HG02571 (cell line): ENCODE data around the gene LBH.

ENCODE experiments used
- ATAC-seq: cut with Tn5 transposase; IDR thresholded peaks from one replicate; pipeline ENCODE4 v1.9.1; 2021; ENCODE audit warnings: mild to moderate bottlenecking, moderate library complexity; ENCODE audit not compliant: unreplicated experiment

The LBH gene

GRCh38 chr2:30272286-30272685 lies 41.0 kb downstream of the LBH start:
- ATAC-seq: no peak

- no peak for ATAC-seq
Observed at GRCh38 chr2:30272761-30273573, 41.6 kb downstream of the LBH start.

GRCh38 chr2:30273574-30273929 lies 42.2 kb downstream of the LBH start:
- no peak for ATAC-seq

GRCh38 chr2:30275256-30275655 lies 43.9 kb downstream of the LBH start:
- ATAC-seq: no peak

GRCh38 chr2:30276455-30276911 lies 45.1 kb downstream of the LBH start:
- ATAC-seq: no peak

GRCh38 chr2:30277582-30277981 lies 46.2 kb downstream of the LBH start:
- no peak for ATAC-seq

- ATAC-seq: no peak
Observed at GRCh38 chr2:30278419-30278818, 47.1 kb downstream of the LBH start.

GRCh38 chr2:30280596-30281434 lies 49.5 kb downstream of the LBH start:
- ATAC-seq: no peak

- no peak for ATAC-seq
Observed at GRCh38 chr2:30282081-30282480, 50.7 kb downstream of the LBH start.

GRCh38 chr2:30282721-30283120 lies 51.4 kb downstream of the LBH start:
- ATAC-seq: no peak

GRCh38 chr2:30283931-30284565 lies 52.7 kb downstream of the LBH start:
- no peak for ATAC-seq

GRCh38 chr2:30285758-30286157 lies 54.4 kb downstream of the LBH start:
- no peak for ATAC-seq

GRCh38 chr2:30287190-30287840 lies 56.0 kb downstream of the LBH start:
- no peak for ATAC-seq

GRCh38 chr2:30287857-30288513 lies 56.7 kb downstream of the LBH start:
- ATAC-seq: no peak

GRCh38 chr2:30288561-30288960 lies 57.2 kb downstream of the LBH start:
- ATAC-seq: no peak

GRCh38 chr2:30293303-30293921 lies 62.1 kb downstream of the LBH start:
- no peak for ATAC-seq

- no peak for ATAC-seq
Observed at GRCh38 chr2:30294133-30294532, 62.8 kb downstream of the LBH start.

GRCh38 chr2:30296496-30296895 lies 65.2 kb downstream of the LBH start:
- no peak for ATAC-seq

GRCh38 chr2:30298302-30298701 lies 67.0 kb downstream of the LBH start:
- ATAC-seq: no peak

GRCh38 chr2:30300122-30300455 lies 68.8 kb downstream of the LBH start:
- no peak for ATAC-seq
